Measurements from ENCODE around the gene SCAMP3.

SCAMP3 gene

GRCh38 chr1:155285063-155285462, 22.9 kb upstream of the SCAMP3 start:
- no peak for TF ChIP-seq CTCF (IDR thresholded peaks at IDR 0.05; ENCODE audit: insufficient read depth, missing control alignments)
- DNase-seq (ENCODE audit: insufficient read length, low spot score) = no peak
- FAIRE-seq = no peak

DNA sequence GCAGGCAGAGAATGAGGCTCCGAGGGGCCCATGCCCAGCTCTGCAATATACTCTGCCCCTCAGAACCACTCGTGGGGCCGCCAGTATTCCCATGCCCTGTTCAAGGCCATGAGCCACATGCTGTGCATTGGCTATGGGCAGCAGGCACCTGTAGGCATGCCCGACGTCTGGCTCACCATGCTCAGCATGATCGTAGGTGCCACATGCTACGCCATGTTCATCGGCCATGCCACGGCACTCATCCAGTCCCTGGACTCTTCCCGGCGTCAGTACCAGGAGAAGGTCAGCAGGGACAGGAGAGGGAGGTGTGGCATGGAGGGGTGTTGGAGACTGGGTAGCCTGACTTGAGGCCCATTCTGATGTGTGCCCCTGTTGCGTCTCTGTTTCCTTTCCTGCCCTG, 22.3 kb upstream of the SCAMP3 start:
- no peak for FAIRE-seq
- TF ChIP-seq CTCF (IDR thresholded peaks at IDR 0.05; ENCODE audit: insufficient read depth, missing control alignments) = no peak
- no peak for DNase-seq (ENCODE audit: insufficient read length, low spot score)

GRCh38 chr1:155282488-155283091, 20.4 kb upstream of the SCAMP3 start:
- FAIRE-seq = no peak
- TF ChIP-seq CTCF (IDR thresholded peaks at IDR 0.05; ENCODE audit: insufficient read depth, missing control alignments) = no peak

DNA sequence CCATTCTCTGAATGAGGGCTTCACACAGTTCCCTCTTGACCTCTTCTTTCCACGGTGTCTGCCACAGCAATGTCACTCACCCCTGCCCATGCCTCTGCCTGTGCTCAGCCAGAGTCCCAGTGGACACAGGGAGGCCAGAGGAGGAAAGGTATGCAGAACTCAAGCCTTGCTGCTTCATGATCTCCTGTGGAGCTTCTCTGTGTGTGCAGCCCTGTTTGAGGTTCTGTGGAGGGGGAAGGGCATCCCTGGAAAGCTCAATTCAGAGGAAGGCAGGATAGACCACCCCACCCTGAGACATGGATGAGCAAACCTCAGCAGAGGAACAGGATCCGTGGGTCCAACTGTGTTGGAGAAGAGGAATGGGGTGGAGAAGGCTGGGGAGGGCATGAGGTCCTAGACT, 17.1 kb upstream of the SCAMP3 start:
- DNase-seq (ENCODE audit: insufficient read length, low spot score) = no peak
- no peak for TF ChIP-seq CTCF (IDR thresholded peaks at IDR 0.05; ENCODE audit: insufficient read depth, missing control alignments)
- FAIRE-seq = no peak

More at GRCh38 chr1:155282488-155283091, 20.4 kb upstream of the SCAMP3 start:
- no peak for DNase-seq (ENCODE audit: insufficient read length, low spot score)

DNA sequence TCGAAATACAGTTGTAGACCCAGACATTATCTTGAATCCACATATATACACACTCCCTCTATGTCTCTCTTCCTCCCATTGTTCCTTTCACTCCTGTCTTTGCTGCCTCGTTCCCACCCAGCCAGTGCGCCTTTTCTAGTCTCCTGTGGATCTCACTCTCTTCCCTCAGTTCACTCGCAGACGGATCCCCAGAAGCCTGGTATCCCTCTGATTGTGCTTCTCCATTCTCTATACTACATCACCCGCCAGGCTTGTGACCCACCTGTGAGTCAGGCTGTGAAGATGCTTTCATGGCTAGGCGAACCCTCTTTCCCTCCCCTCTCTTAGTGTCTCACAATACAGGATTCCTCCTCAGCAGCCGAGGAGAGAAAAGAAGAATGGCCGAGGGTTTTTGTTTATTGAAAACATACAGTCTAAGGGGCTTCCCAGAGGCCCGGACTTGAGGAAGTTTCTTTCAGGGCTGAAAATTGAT, 16.6 kb upstream of the SCAMP3 start:
- FAIRE-seq (no peak), DNase-seq (ENCODE audit: insufficient read length, low spot score) (no peak)
- no peak for TF ChIP-seq CTCF (IDR thresholded peaks at IDR 0.05; ENCODE audit: insufficient read depth, missing control alignments)

- FAIRE-seq (no peak), DNase-seq (ENCODE audit: insufficient read length, low spot score) (no peak)
- peak; percentile 35 for TF ChIP-seq CTCF (IDR thresholded peaks at IDR 0.05; ENCODE audit: insufficient read depth, missing control alignments)
Observed at GRCh38 chr1:155277902-155278688, 15.9 kb upstream of the SCAMP3 start.

All from D721Med (cell line).